ENCODE results near the gene KCNC1. TPM values are rescaled to one million over a fixed set of nuclear protein-coding genes. Genes with fewer than 3 reads are reported as not detected.

Gene KCNC1
- total and polyA plus RNA-seq, 9 of the 15 experiments (the other 6 are each of a cell fraction or from before 2014, with no cell fraction given): 0.05 to 0.08 TPM; not detected in 7

DNA sequence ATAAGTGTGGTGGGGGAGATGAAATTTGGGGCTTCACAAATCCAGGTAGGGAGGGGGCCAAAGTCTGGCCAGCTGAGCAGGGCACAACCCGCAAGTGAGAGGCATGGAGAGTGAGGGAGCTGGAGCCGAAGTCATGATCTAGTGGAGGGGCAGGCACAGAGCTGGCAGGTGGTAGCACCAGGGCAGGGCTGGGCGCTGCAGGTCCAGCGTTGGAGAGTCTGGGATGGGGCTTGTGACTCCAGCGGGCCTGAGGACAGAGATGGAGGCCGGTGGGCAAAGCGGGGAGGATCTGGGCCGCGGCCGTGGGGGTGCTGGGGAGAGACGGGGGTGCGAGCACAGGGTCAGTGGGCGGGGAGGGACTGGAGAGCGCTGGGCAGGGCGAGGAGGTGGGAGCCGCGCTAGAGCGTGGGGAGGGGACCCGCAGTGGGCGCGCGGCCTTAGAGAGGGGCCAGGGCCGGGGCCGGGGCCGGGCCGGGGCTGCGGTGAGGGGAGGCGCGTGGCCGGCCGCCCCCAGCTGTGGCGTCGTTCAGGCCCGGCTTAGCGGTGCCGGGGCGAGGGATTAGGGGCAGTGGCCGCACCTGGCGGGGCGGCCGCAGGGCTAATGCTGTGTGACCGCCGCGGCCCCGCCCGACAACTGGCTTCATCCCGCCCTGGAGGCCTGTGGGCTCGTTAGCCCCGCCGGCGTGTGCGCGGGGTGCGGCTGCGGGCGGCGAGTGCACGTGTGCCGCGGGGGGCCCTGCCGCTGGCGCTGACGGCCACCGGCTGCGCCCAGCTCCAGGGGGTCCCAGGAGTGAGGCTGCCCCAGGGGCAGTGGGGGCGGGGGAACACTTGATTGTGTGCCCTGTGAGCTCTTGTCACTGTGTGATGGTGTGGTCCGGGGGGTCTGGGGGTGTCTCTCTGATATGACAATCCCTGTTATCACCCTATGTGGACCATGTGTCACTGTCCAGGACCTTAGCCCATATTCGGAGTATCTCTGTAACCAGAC lies 38.8 kb upstream of the KCNC1 start:
- DNase-seq (ENCODE audit: extremely low read depth in 1 of 4, low spot score in 3 of 4) (peak in 1 of 4 experiments; percentile 14), ATAC-seq (peak; percentile 24; the same call in 1 of the 3 replicates), FAIRE-seq (no peak)
- H3K4me3 ChIP-seq: no peak overlapping the region
- H4K20me1 ChIP-seq (replicated peaks; ENCODE audit: control insufficient read depth, insufficient read depth, low read length): no peaks in the 10 kb centered on the region
- no peak overlapping the region for H3K9ac ChIP-seq (ENCODE audit: insufficient read depth in 1 of 2, low read depth in 2 of 2, low read length in 2 of 2)
- CTCF ChIA-PET (ENCODE audit: low intra/inter-chr PET ratio): no interaction called here
- no peaks in the 10 kb centered on the region for H3K9me1 ChIP-seq (ENCODE audit: control insufficient read depth, insufficient read depth, low read length)
- H2AFZ ChIP-seq (ENCODE audit: low read depth, low read length): no peak overlapping the region
- no TSS peak for BruUV-seq (replicated peaks)
- H3K36me3 ChIP-seq (ENCODE audit: control insufficient read depth, insufficient read depth, low read length): no peaks in the 10 kb centered on the region
- peaks cover 10% of the 10 kb centered on the region in 2 experiments for H3K4me1 ChIP-seq (replicated peaks in 1 of 2; ENCODE audit: control insufficient read depth in 2 of 2, insufficient read depth in 2 of 2, low read length in 2 of 2)
- under 1% methylated on average over 30 of the region's 68 CpGs for WGBS (ENCODE audit: insufficient coverage, low coverage, missing lambda C conversion rate)
- no peaks in the 10 kb centered on the region for H3K79me2 ChIP-seq (ENCODE audit: control insufficient read depth, insufficient read depth, low read length)
- H3K9me3 ChIP-seq (replicated peaks; ENCODE audit: control insufficient read depth, insufficient read depth, low read depth, low read length): no peaks in the 10 kb centered on the region
- 0 out of 2 replicates have a peak, but pooled peaks have one; percentile 21 for TF ChIP-seq EZH2 (IDR thresholded peaks at IDR 0.05; ENCODE audit: borderline replicate concordance, low read depth, low read length)
- no peak for TF ChIP-seq FOXA3 (CRISPR knock-in tag; conservative IDR thresholded peaks at IDR 0.05 in 1 of 2, IDR thresholded peaks at IDR 0.05 in 1 of 2)
- TF ChIP-seq MEF2D (tag; conservative IDR thresholded peaks at IDR 0.05; ENCODE audit: low read depth): no peak
- no peak for TF ChIP-seq ZNF584 (CRISPR knock-in tag; IDR thresholded peaks at IDR 0.05; ENCODE audit: low read depth)
- POLR2A ChIA-PET: no interaction called here
- in situ Hi-C loops (cut with MboI): no loop called here
- intact Hi-C loops (cut with micrococcal nuclease): no loop called here
- H3K27ac ChIP-seq (ENCODE audit: extremely low read depth, low read depth, low read length): no peak overlapping the region
- H3K4me2 ChIP-seq (ENCODE audit: insufficient read depth, low read length): no peak overlapping the region
- H3K27me3 ChIP-seq (ENCODE audit: control insufficient read depth in 2 of 2, insufficient read depth in 2 of 2, low read length in 2 of 2): peaks cover 33 to 48% of the 10 kb centered on the region in 2 experiments

Measured in K562 (cell line).